ENCODE data around the gene EHD1.

GRCh38 chr11:64909653-64910343 lies 31.4 kb upstream of the EHD1 start:
- TF ChIP-seq CTCF (conservative IDR thresholded peaks at IDR 0.05) = no peak
- TF ChIP-seq EZH2 (IDR thresholded peaks at IDR 0.05; ENCODE audit: low read depth) = no peak

All from PC-9 (cell line).